NOMO-1 treated with dmso at 0.1 percent for 144 hours (cell line): Measurements from ENCODE around the gene SUGCT.

Experiments used
- DNase-seq: peaks from one replicate; lab custom pipeline; 2025; ENCODE audit not compliant: unreplicated experiment; lab: John Stamatoyannopoulos, UW

SUGCT gene

GRCh38 chr7:40507166-40507565 is 372.4 kb downstream of the SUGCT start:
- DNase-seq: no peak

DNA sequence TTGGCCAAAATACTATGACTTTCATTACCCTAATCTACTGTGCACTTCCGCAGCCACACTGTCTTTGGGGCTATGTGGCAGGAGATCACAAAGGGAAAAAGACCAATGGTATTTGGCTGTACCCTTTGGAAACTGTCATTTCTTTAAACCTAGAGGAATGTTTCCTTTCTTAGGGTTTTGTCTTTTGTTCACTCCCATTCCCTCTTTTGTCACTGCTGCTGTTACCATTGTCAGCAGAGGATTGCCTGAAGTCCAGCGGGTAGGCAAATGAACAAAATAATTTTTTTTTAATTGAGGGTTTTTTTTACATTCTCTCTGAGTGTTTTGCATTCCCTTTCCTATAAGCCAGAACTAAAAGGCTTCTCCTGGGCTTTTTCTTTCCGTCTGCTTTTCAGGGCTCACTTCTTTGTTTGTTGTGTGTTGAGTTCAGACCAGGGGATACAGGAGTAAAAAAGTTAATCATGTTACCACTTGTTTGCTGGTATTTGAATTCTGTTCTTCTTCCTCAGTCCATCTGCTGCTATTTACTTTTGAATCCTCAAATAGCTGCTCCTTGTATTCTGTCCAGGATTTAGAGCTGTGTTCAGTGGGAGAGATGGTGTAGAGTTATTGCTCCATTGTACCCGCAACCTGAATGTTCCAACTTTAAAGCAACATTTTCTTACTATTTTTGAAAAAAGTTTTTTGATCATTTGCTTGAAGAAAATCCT is 374.6 kb downstream of the SUGCT start:
- no peak for DNase-seq

GRCh38 chr7:40516376-40516775 is 381.6 kb downstream of the SUGCT start:
- DNase-seq: no peak

DNA sequence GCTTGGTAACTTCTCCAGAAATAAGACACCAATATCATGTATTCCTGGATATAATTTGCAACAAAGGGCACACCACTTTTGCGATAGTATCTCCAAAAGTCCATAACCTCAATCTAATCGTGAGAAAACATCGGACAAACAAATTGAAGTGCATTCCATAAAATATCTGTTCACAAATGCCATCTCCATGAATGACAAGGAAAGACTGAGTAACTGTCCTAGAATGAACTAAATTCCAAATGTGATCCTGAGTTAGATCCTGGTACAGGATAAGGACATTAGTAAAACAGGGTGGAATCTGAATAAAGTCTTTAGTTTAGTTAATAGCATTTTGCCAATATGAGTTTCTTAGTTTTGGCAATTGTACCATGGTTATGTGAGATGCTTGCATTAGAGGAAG is 384.2 kb downstream of the SUGCT start:
- DNase-seq: no peak

DNA sequence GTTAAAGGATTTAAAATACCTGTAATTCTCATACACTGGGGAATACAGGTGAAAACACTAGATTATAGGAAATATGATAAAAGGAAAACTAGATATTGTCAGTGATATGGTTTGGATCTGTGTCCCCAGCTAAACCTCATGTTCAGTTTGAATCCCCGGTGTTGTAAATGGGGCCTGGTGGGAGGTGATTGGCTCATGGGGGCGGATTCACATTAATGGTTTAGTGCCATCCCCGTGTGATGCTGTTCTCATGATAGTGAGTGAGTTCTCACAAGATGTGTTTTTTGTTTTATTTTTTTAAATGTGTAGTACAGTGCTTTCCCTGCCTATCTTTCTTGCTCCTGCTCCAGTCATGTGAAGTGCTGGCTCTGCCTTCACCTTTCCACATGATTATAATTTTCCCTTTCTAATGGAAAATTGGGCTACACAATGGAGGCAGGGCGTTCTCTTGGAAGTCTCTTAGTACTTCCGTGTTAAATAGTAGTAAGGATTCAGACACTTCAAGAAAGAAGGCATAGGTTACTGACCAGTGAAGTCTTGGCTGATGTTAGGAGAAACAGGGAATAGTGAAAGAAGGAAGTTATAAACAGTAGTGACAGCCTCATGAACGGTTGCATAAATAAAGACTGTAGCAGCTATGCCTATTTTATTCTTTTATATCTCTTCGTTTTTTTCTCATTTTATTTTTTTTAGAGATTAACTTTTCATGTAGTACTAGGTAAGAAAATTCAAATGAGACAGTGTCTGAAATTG is 386.4 kb downstream of the SUGCT start:
- DNase-seq: no peak

GRCh38 chr7:40525764-40526163 is 391.0 kb downstream of the SUGCT start:
- DNase-seq: no peak

- no peak for DNase-seq
These were observed 392.3 kb downstream of the SUGCT start for GRCh38 chr7:40526951-40527715.

DNA sequence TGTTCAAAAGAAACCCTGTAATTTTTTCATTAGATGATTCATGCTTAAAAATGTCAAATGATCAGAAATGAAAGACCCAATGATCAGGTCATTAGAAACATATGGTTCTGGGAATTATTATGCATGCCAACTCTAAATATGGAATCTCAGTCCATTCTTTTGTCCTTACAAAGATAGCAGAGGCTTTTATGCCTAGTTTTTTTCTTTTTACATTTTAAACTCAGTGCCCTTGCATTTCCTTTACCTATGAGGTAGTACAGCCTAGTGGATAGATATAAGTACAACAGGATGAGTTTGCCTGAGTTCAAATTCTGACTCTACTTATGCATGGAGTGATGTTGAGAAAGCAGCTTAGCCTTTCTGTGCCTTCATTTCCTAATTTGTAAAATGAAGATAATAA is 392.9 kb downstream of the SUGCT start:
- DNase-seq: no peak

GRCh38 chr7:40530292-40530691 is 395.5 kb downstream of the SUGCT start:
- DNase-seq: no peak

GRCh38 chr7:40531956-40532355 is 397.2 kb downstream of the SUGCT start:
- no peak for DNase-seq

- no peak for DNase-seq
These were observed 400.9 kb downstream of the SUGCT start for GRCh38 chr7:40535678-40536077.

- no peak for DNase-seq
These were observed 401.6 kb downstream of the SUGCT start for GRCh38 chr7:40536421-40536820.

- DNase-seq: no peak
These were observed 403.5 kb downstream of the SUGCT start for GRCh38 chr7:40538281-40538680.

GRCh38 chr7:40541336-40541735 is 406.5 kb downstream of the SUGCT start:
- no peak for DNase-seq

- no peak for DNase-seq
These were observed 408.4 kb downstream of the SUGCT start for GRCh38 chr7:40542982-40543741.

GRCh38 chr7:40544221-40544723 is 409.5 kb downstream of the SUGCT start:
- DNase-seq: peak; percentile 17

- no peak for DNase-seq
These were observed 410.1 kb downstream of the SUGCT start for GRCh38 chr7:40544871-40545303.

DNA sequence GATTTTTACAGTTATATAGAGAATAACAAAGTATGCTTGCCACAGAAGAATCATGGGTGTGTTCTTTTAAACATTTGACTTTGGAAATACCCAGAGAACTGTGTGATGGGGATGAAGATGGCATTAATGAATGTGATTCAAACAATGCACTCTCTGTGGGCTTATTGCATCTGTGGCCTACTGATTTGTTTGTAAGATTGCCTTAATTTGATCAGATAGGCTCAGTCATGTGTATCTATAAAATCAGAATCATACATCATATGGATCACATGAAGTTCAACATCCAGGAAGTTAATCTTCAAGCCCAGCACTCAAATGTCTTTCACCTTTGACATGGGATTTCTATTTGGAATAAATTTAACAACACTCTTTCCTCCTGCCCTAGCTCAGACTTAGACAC is 410.9 kb downstream of the SUGCT start:
- no peak for DNase-seq

DNA sequence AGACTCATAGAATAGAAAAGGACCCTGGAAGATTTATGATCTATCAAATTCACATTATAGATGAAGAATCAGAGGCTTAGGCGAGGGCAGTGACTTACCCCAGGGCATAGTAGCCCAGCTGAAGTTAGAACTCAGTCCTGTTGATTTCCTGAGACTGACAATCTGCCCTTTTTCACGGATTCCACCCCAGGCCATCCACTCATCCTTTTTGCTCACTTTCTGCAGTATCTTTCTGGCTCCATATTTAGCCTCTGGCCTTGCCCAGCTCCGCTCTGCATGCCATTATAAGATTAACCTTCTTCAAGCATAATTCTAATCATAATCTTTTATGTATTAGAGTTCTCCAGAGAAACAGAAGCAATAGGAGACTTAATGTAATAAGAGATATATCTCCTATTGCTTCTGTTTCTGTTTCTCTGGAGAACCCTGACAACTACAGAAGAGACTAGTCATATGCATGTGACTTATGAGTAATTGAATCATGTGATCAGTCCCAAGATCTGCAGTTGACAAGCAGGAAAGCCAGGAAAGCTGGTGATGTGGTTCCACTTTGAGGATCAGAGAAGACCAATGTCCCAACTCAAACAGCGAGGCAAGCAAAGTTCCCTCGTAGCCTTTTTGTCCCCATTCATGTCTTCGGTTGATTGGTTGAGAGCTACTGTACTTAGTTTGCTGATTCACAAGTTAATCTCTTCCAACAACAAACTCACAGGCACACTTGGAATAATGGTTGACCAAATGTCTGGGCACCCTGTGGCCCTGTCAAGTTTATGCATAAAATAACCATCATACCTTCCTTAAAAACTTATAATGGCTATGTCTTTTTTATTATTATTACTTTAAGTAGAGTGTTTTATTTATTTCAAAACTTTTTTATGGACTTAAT is 412.1 kb downstream of the SUGCT start:
- DNase-seq: no peak
